ENCODE measurements around the gene ARFGEF3. TPM values are rescaled to one million over a fixed set of nuclear protein-coding genes. Genes with fewer than 3 reads are reported as not detected.
"Not testable (repeated sequence)": the region's sequence is repeated elsewhere in the genome, so short reads cannot be mapped to it uniquely, and the experiment has no call there.

The ARFGEF3 gene
- total RNA-seq, 3 donors from 2014 or later (not counting 1 experiment from before 2014, with no cell fraction given), result 0.05 to 0.09 TPM; not detected in 1

DNA sequence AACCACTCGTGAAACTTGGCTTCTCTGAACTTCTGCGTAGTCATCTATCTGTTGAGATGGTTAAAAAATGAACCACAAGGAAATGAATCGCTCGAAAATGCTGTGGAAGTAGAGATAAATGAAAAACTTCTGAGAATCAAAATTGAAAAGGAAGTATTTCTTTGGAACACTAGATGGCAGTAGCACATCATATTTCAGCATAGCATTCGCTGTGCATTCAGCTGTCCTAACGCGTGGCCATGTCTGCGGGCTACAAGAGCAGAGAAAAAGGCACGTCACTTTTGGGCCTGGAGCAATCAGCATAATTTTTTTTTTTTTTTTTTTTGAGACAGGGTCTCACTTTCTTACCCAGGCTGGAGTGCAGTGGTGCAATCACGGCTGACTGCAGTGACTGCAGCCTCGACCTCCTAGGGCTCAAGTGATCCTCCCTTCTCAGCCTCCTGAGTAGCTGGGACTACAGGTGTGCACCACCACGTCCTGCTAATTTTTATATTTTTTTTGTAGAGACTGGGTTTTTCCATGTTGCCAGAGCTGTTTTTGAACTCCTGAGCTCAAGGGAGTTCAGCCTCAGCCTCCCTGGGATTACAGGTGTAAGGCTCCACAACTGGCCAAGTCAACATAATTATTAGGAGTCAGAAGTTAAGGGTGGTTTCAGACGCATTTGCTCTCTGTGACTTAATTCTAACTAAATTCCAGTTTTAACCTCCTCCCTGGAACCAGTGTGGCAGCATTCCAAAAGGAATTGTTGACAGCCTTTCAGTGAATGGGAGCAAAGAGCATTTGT lies 45.7 kb upstream of the ARFGEF3 start:
- no peaks in the 10 kb centered on the region for H3K9me3 ChIP-seq (ENCODE audit: control insufficient read depth, insufficient read depth, low read length)
- DNase-seq (peak in 1 of 2 donors; percentile 84), ATAC-seq (peak; percentile 85 to 95 (median 94))
- no peak overlapping the region for H3K27ac ChIP-seq (ENCODE audit: low read length)
- H3K36me3 ChIP-seq (ENCODE audit: control insufficient read depth, insufficient read depth, low read length), result no peaks in the 10 kb centered on the region
- no peak overlapping the region for H3K27ac Mint-ChIP-seq
- H3K27me3 Mint-ChIP-seq (ENCODE audit: low read depth in 2 of 2), result peaks cover 27 to 28% of the 10 kb centered on the region in 2 donors
- H3K4me3 Mint-ChIP-seq, result no peak overlapping the region
- intact Hi-C loops (cut with micrococcal nuclease), result loop anchor here (1.0 kb wide), 4 partner anchors 171 to 650 kb away; no protein-coding TSS in a partner anchor
- WGBS (ENCODE audit: insufficient coverage), result 24% methylated on average over 13 of the region's 13 CpGs
- TF ChIP-seq, protein P1, sequence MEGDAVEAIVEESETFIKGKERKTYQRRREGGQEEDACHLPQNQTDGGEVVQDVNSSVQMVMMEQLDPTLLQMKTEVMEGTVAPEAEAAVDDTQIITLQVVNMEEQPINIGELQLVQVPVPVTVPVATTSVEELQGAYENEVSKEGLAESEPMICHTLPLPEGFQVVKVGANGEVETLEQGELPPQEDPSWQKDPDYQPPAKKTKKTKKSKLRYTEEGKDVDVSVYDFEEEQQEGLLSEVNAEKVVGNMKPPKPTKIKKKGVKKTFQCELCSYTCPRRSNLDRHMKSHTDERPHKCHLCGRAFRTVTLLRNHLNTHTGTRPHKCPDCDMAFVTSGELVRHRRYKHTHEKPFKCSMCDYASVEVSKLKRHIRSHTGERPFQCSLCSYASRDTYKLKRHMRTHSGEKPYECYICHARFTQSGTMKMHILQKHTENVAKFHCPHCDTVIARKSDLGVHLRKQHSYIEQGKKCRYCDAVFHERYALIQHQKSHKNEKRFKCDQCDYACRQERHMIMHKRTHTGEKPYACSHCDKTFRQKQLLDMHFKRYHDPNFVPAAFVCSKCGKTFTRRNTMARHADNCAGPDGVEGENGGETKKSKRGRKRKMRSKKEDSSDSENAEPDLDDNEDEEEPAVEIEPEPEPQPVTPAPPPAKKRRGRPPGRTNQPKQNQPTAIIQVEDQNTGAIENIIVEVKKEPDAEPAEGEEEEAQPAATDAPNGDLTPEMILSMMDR (IDR thresholded peaks at IDR 0.05), result peak; percentile 84
- no peak overlapping the region for H3K4me3 ChIP-seq (ENCODE audit: low read length)
- no peaks in the 10 kb centered on the region for H3K9me3 Mint-ChIP-seq
- H3K4me1 Mint-ChIP-seq, result peaks cover 4 to 5% of the 10 kb centered on the region in 2 donors
- H3K4me1 ChIP-seq (ENCODE audit: control insufficient read depth, insufficient read depth, low read length), result no peaks in the 10 kb centered on the region
- H3K27me3 ChIP-seq (ENCODE audit: control insufficient read depth, insufficient read depth, low read length), result no peaks in the 10 kb centered on the region
- no peaks in the 10 kb centered on the region for H3K36me3 Mint-ChIP-seq

DNA sequence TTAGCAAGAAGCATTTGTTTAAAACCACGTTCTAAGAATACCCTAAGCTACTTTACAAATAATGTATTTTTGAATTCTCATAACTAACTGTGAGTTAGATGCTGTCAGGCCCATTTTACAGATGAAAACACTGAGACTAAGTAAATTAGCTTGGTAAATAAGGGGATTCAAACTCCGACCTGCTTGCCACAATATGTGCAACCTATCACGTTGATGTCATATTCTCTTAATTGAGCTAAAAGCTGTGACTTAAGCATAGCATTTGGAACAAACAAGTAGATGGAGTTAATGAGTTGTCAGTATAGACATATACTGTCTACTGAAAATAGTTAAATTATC lies 45.1 kb upstream of the ARFGEF3 start:
- Mint-ChIP-seq H3K9me3 (no peaks in the 10 kb centered on the region), H3K27ac (no peak overlapping the region), H3K4me1 (peaks cover 4 to 5% of the 10 kb centered on the region in 2 donors), H3K27me3 (ENCODE audit: low read depth in 2 of 2) (peaks cover 26 to 31% of the 10 kb centered on the region in 2 donors), H3K36me3 (no peaks in the 10 kb centered on the region), H3K4me3 (no peak overlapping the region)
- ATAC-seq, result no peak
- Histone ChIP-seq H3K27me3 (ENCODE audit: control insufficient read depth, insufficient read depth, low read length) (no peaks in the 10 kb centered on the region), H3K4me3 (ENCODE audit: low read length) (no peak overlapping the region), H3K36me3 (ENCODE audit: control insufficient read depth, insufficient read depth, low read length) (no peaks in the 10 kb centered on the region), H3K27ac (ENCODE audit: low read length) (no peak overlapping the region), H3K4me1 (ENCODE audit: control insufficient read depth, insufficient read depth, low read length) (no peaks in the 10 kb centered on the region), H3K9me3 (ENCODE audit: control insufficient read depth, insufficient read depth, low read length) (no peaks in the 10 kb centered on the region)
- DNase-seq, result no peak
- TF ChIP-seq, protein P1 (IDR thresholded peaks at IDR 0.05), result no peak
- WGBS (ENCODE audit: insufficient coverage), result 97% methylated on average over 2 of the region's 3 CpGs
- intact Hi-C loops (cut with micrococcal nuclease), result loop anchor here (1.0 kb wide), 4 partner anchors 171 to 650 kb away; no protein-coding TSS in a partner anchor

DNA sequence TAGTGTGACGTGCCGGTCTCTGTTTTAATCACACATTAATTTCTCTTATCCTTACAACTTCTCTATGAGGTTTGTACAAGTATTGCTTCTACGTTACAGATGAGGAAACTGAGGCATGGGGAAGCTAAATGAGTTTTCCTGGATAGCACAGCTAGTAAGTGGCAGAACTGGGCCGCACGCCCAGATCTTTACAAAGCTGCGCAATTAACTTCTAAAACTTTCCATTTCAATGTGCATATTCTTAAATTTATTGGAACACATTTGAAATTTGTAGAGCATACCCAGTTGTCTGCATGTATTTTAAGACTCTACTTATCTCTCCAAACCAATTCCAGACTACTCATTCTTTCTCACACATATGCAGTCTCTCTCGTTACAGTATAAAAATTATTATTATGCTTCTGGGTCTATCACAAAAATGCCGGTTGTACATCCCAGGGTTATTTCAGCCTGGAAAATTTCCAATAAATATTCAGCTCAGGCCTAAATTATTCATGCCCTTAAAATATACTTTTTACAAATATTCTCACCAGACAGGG lies 44.3 kb upstream of the ARFGEF3 start:
- TF ChIP-seq, protein P1 (IDR thresholded peaks at IDR 0.05), result no peak
- H3K27me3 ChIP-seq (ENCODE audit: control insufficient read depth, insufficient read depth, low read length), result no peaks in the 10 kb centered on the region
- no peaks in the 10 kb centered on the region for H3K36me3 ChIP-seq (ENCODE audit: control insufficient read depth, insufficient read depth, low read length)
- H3K27me3 Mint-ChIP-seq (ENCODE audit: low read depth in 2 of 2), result peaks cover 29 to 37% of the 10 kb centered on the region in 2 donors
- 80% methylated on average over 6 of the region's 8 CpGs for WGBS (ENCODE audit: insufficient coverage)
- H3K36me3 Mint-ChIP-seq, result no peaks in the 10 kb centered on the region
- no peak overlapping the region for H3K27ac ChIP-seq (ENCODE audit: low read length)
- no peak overlapping the region for H3K4me3 ChIP-seq (ENCODE audit: low read length)
- ATAC-seq (no peak), DNase-seq (no peak)
- H3K9me3 ChIP-seq (ENCODE audit: control insufficient read depth, insufficient read depth, low read length), result no peaks in the 10 kb centered on the region
- no peaks in the 10 kb centered on the region for H3K9me3 Mint-ChIP-seq
- H3K4me3 Mint-ChIP-seq, result no peak overlapping the region
- intact Hi-C loops (cut with micrococcal nuclease), result no loop called here
- H3K27ac Mint-ChIP-seq, result no peak overlapping the region
- H3K4me1 ChIP-seq (ENCODE audit: control insufficient read depth, insufficient read depth, low read length), result no peaks in the 10 kb centered on the region
- H3K4me1 Mint-ChIP-seq, result peaks cover 4 to 5% of the 10 kb centered on the region in 2 donors

DNA sequence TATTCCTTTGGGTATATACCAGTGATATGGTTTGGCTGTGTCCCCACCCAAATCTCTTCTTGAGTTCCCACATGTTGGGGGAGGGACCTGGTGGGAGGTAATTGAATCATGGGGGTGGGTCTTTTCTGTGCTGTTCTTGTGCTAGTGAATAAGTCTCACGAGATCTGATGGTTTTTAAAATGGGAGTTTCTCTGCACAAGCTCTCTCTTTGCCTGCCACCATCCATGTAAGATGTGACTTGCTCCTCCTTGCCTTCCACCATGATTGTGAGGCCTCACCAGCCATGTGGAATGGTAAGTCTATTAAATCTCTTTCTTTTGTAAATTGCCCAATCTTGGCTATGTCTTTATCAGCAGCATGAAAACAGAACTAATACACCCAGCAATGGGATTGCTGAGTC lies 42.5 kb upstream of the ARFGEF3 start:
- H3K4me3 Mint-ChIP-seq; H3K4me3 ChIP-seq (ENCODE audit: low read length); H3K4me1 Mint-ChIP-seq; ATAC-seq; H3K4me1 ChIP-seq (ENCODE audit: control insufficient read depth, insufficient read depth, low read length); intact Hi-C loops (cut with micrococcal nuclease); DNase-seq; H3K27ac ChIP-seq (ENCODE audit: low read length); H3K36me3 ChIP-seq (ENCODE audit: control insufficient read depth, insufficient read depth, low read length); H3K27ac Mint-ChIP-seq; H3K27me3 ChIP-seq (ENCODE audit: control insufficient read depth, insufficient read depth, low read length); H3K36me3 Mint-ChIP-seq; H3K9me3 ChIP-seq (ENCODE audit: control insufficient read depth, insufficient read depth, low read length); H3K9me3 Mint-ChIP-seq: not testable (repeated sequence)
- peaks cover 30 to 42% of the 10 kb centered on the region in 2 donors for H3K27me3 Mint-ChIP-seq (ENCODE audit: low read depth in 2 of 2)
- 100% methylated on average over 1 of the region's 1 CpG for WGBS (ENCODE audit: insufficient coverage)

All from natural killer cell (primary cell).